K562 (cell line): ENCODE results near the gene SRPK2. TPM values are rescaled to one million over a fixed set of nuclear protein-coding genes. Genes with fewer than 3 reads are reported as not detected.

Source experiments
- ATAC-seq: fragments of 200-7000 bp; cut with Tn5 transposase; 3 replicates; pipeline ENCODE4 v1.9.1; 2020; ENCODE audit warnings: moderate library complexity
- BruUV-seq: library from RNA; stranded (reverse); fragments of 400-500 nt; replicated peaks from 2 replicates; lab custom pipeline; 2021; lab: Mats Ljungman, UMichigan
- CTCF ChIA-PET: fragments of 300-600 bp; formaldehyde crosslinking; extraction: SDS; loops from one replicate; lab custom pipeline; 2021; ENCODE audit warnings: low intra/inter-chr PET ratio; lab: Yijun Ruan, JAX
- POLR2A ChIA-PET: fragments of 300-600, 350-650 bp; sonication (Branson Sonifier 250); formaldehyde crosslinking; extraction: SDS; loops from one replicate; lab custom pipeline; 2021; ENCODE audit warnings: antibody characterized with exemption, inconsistent platforms; lab: Yijun Ruan, JAX
- DNase-seq, 4 experiments: peaks; one replicate each; pipeline versions ENCODE4 v3.0.0 to v3.0.0-alpha.2; 2011 to 2018; ENCODE audit warnings: low spot score in 3 of 4, mixed read lengths in 3 of 4; ENCODE audit errors: extremely low read depth in 1 of 4
- FAIRE-seq: peaks from 2 replicates; lab custom pipeline; 2011; peaks lifted over from hg19 to GRCh38; lab: Jason Lieb, UNC
- H2AFZ ChIP-seq: 2 replicates; pipeline ENCODE4 v1.6.0; 2011; ENCODE audit warnings: low read depth, low read length, control low read depth, inconsistent platforms
- H3K27ac ChIP-seq: fragments of 200-600 bp; 3 replicates; pipeline ENCODE4 v1.8.0; 2011; ENCODE audit warnings: low read depth, mild to moderate bottlenecking, control low read depth, inconsistent platforms, low read length, moderate library complexity, mixed read lengths; ENCODE audit errors: extremely low read depth
- H3K27me3 ChIP-seq, 2 experiments: fragments of 300-600 bp in 1 of 2; 2 replicates in 1 of 2; 3 replicates in 1 of 2; pipeline versions ENCODE4 v1.6.0 to v1.8.0; 2011; ENCODE audit warnings: inconsistent platforms in 2 of 2, low read length in 2 of 2, mild to moderate bottlenecking in 1 of 2, mixed read lengths in 1 of 2, moderate library complexity in 1 of 2; ENCODE audit not compliant: control insufficient read depth in 2 of 2, insufficient read depth in 2 of 2
- H3K36me3 ChIP-seq: fragments of 300-600 bp; 3 replicates; pipeline ENCODE4 v1.8.0; 2011; ENCODE audit warnings: mild to moderate bottlenecking, low read length, inconsistent platforms; ENCODE audit not compliant: control insufficient read depth, insufficient read depth
- H3K4me1 ChIP-seq, 2 experiments: fragments of 200-600 bp in 1 of 2; replicated peaks in 1 of 2; 2 replicates in 1 of 2; 3 replicates in 1 of 2; pipeline versions ENCODE4 v1.5.1 to v1.8.0; 2011; ENCODE audit warnings: inconsistent platforms in 2 of 2, low read length in 2 of 2, mild to moderate bottlenecking in 1 of 2, mixed read lengths in 1 of 2, moderate library complexity in 1 of 2; ENCODE audit not compliant: control insufficient read depth in 2 of 2, insufficient read depth in 2 of 2
- H3K4me2 ChIP-seq: 2 replicates; pipeline ENCODE4 v1.6.1; 2011; ENCODE audit warnings: low read length, control low read depth, inconsistent platforms, mixed read lengths; ENCODE audit not compliant: insufficient read depth
- H3K4me3 ChIP-seq: fragments of 200-600 bp; sonication (generic), shearing (Covaris generic); 2 replicates; pipeline ENCODE4 v1.5.1; 2016; ENCODE audit warnings: control low read depth, inconsistent platforms
- H3K79me2 ChIP-seq: fragments of 200-600 bp; 3 replicates; pipeline ENCODE4 v1.8.0; 2011; ENCODE audit warnings: low read length, inconsistent platforms; ENCODE audit not compliant: control insufficient read depth, insufficient read depth
- H3K9ac ChIP-seq, 2 experiments: 2 replicates each; pipeline versions ENCODE4 v1.6.0 to v1.6.1; 2011; ENCODE audit warnings: low read depth in 2 of 2, low read length in 2 of 2, control low read depth in 1 of 2, inconsistent platforms in 1 of 2, mild to moderate bottlenecking in 1 of 2, mixed read lengths in 1 of 2; ENCODE audit not compliant: insufficient read depth in 1 of 2
- H3K9me1 ChIP-seq: one replicate; pipeline ENCODE4 v1.6.0; 2011; ENCODE audit warnings: inconsistent platforms, mild to moderate bottlenecking, low read length, moderate library complexity; ENCODE audit not compliant: control insufficient read depth, insufficient read depth
- H3K9me3 ChIP-seq: replicated peaks from 2 replicates; pipeline ENCODE4 v1.5.1; 2011; ENCODE audit warnings: low read depth, low read length, inconsistent platforms; ENCODE audit not compliant: control insufficient read depth, insufficient read depth
- H4K20me1 ChIP-seq: replicated peaks from 2 replicates; pipeline ENCODE4 v1.6.1; 2011; ENCODE audit warnings: low read length, inconsistent platforms, mixed read lengths; ENCODE audit not compliant: control insufficient read depth, insufficient read depth
- ATF1 ChIP-seq, 2 experiments: fragments of 450-650 bp in 1 of 2; IDR thresholded peaks; 2 replicates each; pipeline ENCODE4 v1.6.1; 2016; ENCODE audit warnings: missing compliant biosample characterization in 1 of 2, missing genetic modification characterization in 1 of 2
- BRF1 ChIP-seq: IDR thresholded peaks from 3 replicates; pipeline ENCODE4 v1.6.1; 2011; ENCODE audit warnings: borderline replicate concordance, mild to moderate bottlenecking; ENCODE audit not compliant: insufficient read length; ENCODE audit errors: extremely low read depth
- CBFA2T2 ChIP-seq: fragments of 450-650 bp; conservative IDR thresholded peaks from 2 replicates; pipeline ENCODE4 v1.6.1; 2017; ENCODE audit warnings: mild to moderate bottlenecking
- DDX20 ChIP-seq: fragments of 450-650 bp; IDR thresholded peaks from 2 replicates; pipeline ENCODE4 v1.6.1; 2016; ENCODE audit warnings: missing genetic modification characterization, low read depth, mild to moderate bottlenecking, missing compliant biosample characterization, moderate library complexity
- MBD2 ChIP-seq: sonication (generic); IDR thresholded peaks from 2 replicates; pipeline ENCODE4 v1.6.1; 2016; ENCODE audit warnings: low read depth, borderline replicate concordance
- PRMT5 ChIP-seq: sonication (generic); formaldehyde crosslinking; IDR thresholded peaks from 2 replicates; pipeline ENCODE4 v1.5.0; 2020; ENCODE audit warnings: missing genetic modification reagents
- SNRNP70 ChIP-seq: fragments of 200-400 bp; formaldehyde crosslinking; optimal IDR thresholded peaks from 2 replicates; pipeline ENCODE3; 2017; ENCODE audit warnings: low read depth, low read length
- ZBTB34 ChIP-seq: fragments of 250-450 bp; sonication (Bioruptor Pico); IDR thresholded peaks from 2 replicates; pipeline ENCODE4 v1.8.0; 2021; ENCODE audit warnings: mild to moderate bottlenecking, moderate library complexity
- ZNF57 ChIP-seq: fragments of 450-650 bp; formaldehyde crosslinking; IDR thresholded peaks from 2 replicates; pipeline ENCODE4 v1.4.0; 2020; ENCODE audit warnings: mild to moderate bottlenecking, moderate library complexity
- WGBS: fragments of 100-300 bp; shearing (Covaris generic); methylation state at CpG from one replicate; pipeline ENCODE4 v1.1.6; 2016; ENCODE audit warnings: low coverage, mixed read lengths; ENCODE audit not compliant: insufficient coverage; ENCODE audit errors: missing lambda C conversion rate; 5-methylcytosine and 5-hydroxymethylcytosine counted together
- in situ Hi-C: fragments of 300-500 bp; cut with MboI; formaldehyde crosslinking; loops from 4 replicates; pipeline ENCODE4 v1.15.0; 2018; ENCODE audit warnings: inconsistent platforms, mixed read lengths
- intact Hi-C: fragments of 100-400 bp; cut with micrococcal nuclease; formaldehyde crosslinking; loops from 2 replicates; pipeline ENCODE4 v1.14.2; 2022
- polyA plus RNA-seq, 8 experiments: library from polyadenylated mRNA; depleted of rRNA in 4 of 8; stranded (reverse) in 5 of 8; unstranded in 3 of 8; fragments of >200 nt; fragmentation: Nextera tagmentation in 2 of 8; fragmentation: Illumina TruSeq in 1 of 8; extraction: Ambion mirVana in 2 of 8; extraction: Trizol in 1 of 8; gene quantifications; 2 replicates each; pipeline versions ENCODE4 v1.2.1 to v1.2.3, GENCODE V29; 2011 to 2014; ENCODE audit warnings: inconsistent platforms in 1 of 8, missing spikeins in 1 of 8
- total RNA-seq, 7 experiments: library from RNA; depleted of rRNA in 6 of 7; stranded (reverse); fragments of >200 nt in 6 of 7; fragmentation: Illumina TruSeq in 2 of 7; extraction: Trizol in 2 of 7; gene quantifications; 2 replicates each; pipeline versions ENCODE4 v1.2.1 to v1.2.3, GENCODE V29; 2011 to 2021; ENCODE audit warnings: low replicate concordance in 1 of 7
- TF ChIP-seq, protein P1 (sequence below): fragments of 250-450 bp; sonication (Bioruptor Pico); IDR thresholded peaks from 2 replicates; pipeline ENCODE4 v1.4.0; 2020; ENCODE audit warnings: borderline replicate concordance

Gene SRPK2
- total and polyA plus RNA-seq, 9 of the 15 experiments (the other 6 are each of a cell fraction or from before 2014, with no cell fraction given): 21.5 to 44.7 (median 33.3) TPM

DNA sequence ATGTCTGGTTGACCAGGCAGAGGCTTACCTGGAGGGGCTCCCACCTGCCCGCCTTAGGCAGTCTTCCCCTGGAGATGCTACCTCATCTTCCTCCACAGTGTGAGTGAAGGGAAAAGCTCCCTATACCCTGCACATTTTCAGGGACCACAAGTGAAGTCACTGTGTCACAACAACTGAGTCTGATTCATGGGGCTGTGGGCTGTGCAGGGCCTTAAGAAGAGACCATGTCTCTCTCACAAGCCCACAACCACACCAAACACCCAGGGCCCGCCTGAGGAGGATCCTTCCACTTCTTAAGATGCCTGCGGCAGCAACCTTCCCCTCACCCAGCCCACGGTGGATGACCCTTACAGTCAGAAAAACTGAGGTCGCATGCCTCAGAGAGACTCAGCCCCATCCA lies 256.4 kb downstream of the SRPK2 start:
- H3K27ac ChIP-seq: peak overlapping the region; percentile 76; the same call in 1 of the 3 replicates
- in situ Hi-C loops: no loop called here
- CTCF ChIA-PET: no interaction called here
- no peak for TF ChIP-seq CBFA2T2
- TF ChIP-seq, protein P1, sequence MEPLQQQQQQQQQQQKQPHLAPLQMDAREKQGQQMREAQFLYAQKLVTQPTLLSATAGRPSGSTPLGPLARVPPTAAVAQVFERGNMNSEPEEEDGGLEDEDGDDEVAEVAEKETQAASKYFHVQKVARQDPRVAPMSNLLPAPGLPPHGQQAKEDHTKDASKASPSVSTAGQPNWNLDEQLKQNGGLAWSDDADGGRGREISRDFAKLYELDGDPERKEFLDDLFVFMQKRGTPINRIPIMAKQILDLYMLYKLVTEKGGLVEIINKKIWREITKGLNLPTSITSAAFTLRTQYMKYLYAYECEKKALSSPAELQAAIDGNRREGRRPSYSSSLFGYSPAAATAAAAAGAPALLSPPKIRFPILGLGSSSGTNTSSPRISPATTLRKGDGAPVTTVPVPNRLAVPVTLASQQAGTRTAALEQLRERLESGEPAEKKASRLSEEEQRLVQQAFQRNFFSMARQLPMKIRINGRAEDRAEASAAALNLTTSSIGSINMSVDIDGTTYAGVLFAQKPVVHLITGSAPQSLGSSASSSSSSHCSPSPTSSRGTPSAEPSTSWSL (CRISPR knock-in tag): no peak
- no peak for TF ChIP-seq ZNF57 (CRISPR knock-in tag)
- TF ChIP-seq PRMT5 (CRISPR knock-in tag): no peak
- no peak for TF ChIP-seq BRF1
- TF ChIP-seq ATF1 (CRISPR knock-in tag; IDR thresholded peaks at IDR 0.05): no peak
- TF ChIP-seq ATF1 (tag; IDR thresholded peaks at IDR 0.05): no peak
- no peak for TF ChIP-seq SNRNP70
- no peak for TF ChIP-seq MBD2
- TF ChIP-seq DDX20 (tag): no peak
- no peak for TF ChIP-seq ZBTB34 (CRISPR knock-in tag)
- TF ChIP-seq, all 486 proteins: peak for 0
- Histone ChIP-seq H3K4me2 (no peak overlapping the region), H4K20me1 (0 out of 2 replicates have a peak, but pooled peaks cover 3% of the 10 kb centered on the region), H3K9me3 (peaks cover 5% of the 10 kb centered on the region; the same call in 1 of the 2 replicates), H3K27me3 (no peaks in the 10 kb centered on the region), H3K9ac (no peak overlapping the region), H3K4me1 (peaks cover 13 to 34% of the 10 kb centered on the region in 2 experiments), H2AFZ (no peak overlapping the region), H3K79me2 (peaks cover 13% of the 10 kb centered on the region; the same call in 1 of the 3 replicates), H3K9me1 (no peaks in the 10 kb centered on the region), H3K36me3 (peaks cover 29% of the 10 kb centered on the region; the same call in 2 of the 3 replicates), H3K4me3 (no peak overlapping the region)
- intact Hi-C loops: loop anchor here (5.0 to 10.0 kb wide), 2 partner anchors 148 to 210 kb away; no protein-coding TSS in a partner anchor
- FAIRE-seq (no peak), ATAC-seq (no peak), DNase-seq (no peak)
- BruUV-seq: no TSS peak
- POLR2A ChIA-PET: interaction anchor here (0.6 to 3.9 kb wide), 4 partner anchors 10 to 64 kb away, joined by 3 to 18 read pairs (median 6); no protein-coding TSS in a partner anchor
- 92% methylated on average over 5 of the region's 5 CpGs for WGBS
